ENCODE measurements around the gene SOS1. TPM values are rescaled to one million over a fixed set of nuclear protein-coding genes. Genes with fewer than 3 reads are reported as not detected.

SOS1 gene
- total RNA-seq, 1 donor from 2014 or later, result 44.0 TPM

DNA sequence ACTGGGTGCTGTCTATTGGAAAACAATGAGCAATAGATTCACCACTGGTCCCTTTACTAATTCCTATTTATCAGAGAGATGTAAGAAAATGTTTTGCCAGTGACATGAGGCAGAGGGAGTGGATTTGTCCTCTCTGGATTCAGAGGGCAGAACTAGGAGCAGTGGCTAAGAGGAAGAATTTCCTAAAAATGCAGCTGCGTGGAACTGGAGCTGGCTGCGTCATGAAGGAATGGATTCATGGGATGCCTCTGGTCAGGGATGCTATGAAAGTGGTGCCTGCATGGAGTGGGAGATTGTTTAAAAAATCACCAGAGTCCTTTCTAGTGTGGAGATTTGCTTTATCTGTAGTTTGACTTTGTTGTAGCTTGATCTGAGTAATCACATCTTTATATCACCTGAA, 152.8 kb downstream of the SOS1 start:
- no peak overlapping the region for H3K4me3 ChIP-seq (ENCODE audit: insufficient read depth, low read depth, low read length)
- no peaks in the 10 kb centered on the region for H3K27me3 ChIP-seq (ENCODE audit: insufficient read depth, low read length)
- H3K9me3 Mint-ChIP-seq (ENCODE audit: unreplicated experiment), result no peaks in the 10 kb centered on the region
- no peaks in the 10 kb centered on the region for H3K9me3 ChIP-seq (ENCODE audit: insufficient read depth, low read depth, low read length)
- TF ChIP-seq, protein P1, sequence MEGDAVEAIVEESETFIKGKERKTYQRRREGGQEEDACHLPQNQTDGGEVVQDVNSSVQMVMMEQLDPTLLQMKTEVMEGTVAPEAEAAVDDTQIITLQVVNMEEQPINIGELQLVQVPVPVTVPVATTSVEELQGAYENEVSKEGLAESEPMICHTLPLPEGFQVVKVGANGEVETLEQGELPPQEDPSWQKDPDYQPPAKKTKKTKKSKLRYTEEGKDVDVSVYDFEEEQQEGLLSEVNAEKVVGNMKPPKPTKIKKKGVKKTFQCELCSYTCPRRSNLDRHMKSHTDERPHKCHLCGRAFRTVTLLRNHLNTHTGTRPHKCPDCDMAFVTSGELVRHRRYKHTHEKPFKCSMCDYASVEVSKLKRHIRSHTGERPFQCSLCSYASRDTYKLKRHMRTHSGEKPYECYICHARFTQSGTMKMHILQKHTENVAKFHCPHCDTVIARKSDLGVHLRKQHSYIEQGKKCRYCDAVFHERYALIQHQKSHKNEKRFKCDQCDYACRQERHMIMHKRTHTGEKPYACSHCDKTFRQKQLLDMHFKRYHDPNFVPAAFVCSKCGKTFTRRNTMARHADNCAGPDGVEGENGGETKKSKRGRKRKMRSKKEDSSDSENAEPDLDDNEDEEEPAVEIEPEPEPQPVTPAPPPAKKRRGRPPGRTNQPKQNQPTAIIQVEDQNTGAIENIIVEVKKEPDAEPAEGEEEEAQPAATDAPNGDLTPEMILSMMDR (IDR thresholded peaks at IDR 0.05; ENCODE audit: insufficient read depth, low read depth, low read length), result no peak
- TF ChIP-seq EZH2 (IDR thresholded peaks at IDR 0.05; ENCODE audit: insufficient read depth, low read length), result no peak
- H3K27me3 Mint-ChIP-seq (ENCODE audit: low read depth, unreplicated experiment), result peaks cover 3% of the 10 kb centered on the region
- FAIRE-seq, result no peak
- H3K9ac ChIP-seq (ENCODE audit: low read length), result no peak overlapping the region
- no peaks in the 10 kb centered on the region for H3K36me3 Mint-ChIP-seq (ENCODE audit: low read depth, unreplicated experiment)
- H3K79me2 ChIP-seq (ENCODE audit: insufficient read depth, low read length), result no peaks in the 10 kb centered on the region
- H3K4me2 ChIP-seq (ENCODE audit: low read length), result no peak overlapping the region
- H3K27ac ChIP-seq (ENCODE audit: low read depth, low read length), result no peak overlapping the region
- H3K27ac Mint-ChIP-seq (ENCODE audit: unreplicated experiment), result no peak overlapping the region
- H4K20me1 ChIP-seq (ENCODE audit: insufficient read depth, low read length), result no peaks in the 10 kb centered on the region
- no peak overlapping the region for H3K4me3 Mint-ChIP-seq (ENCODE audit: unreplicated experiment)
- H3K36me3 ChIP-seq (ENCODE audit: insufficient read depth, low read length), result no peaks in the 10 kb centered on the region
- no peak for DNase-seq (ENCODE audit: low read depth)
- H3K4me1 Mint-ChIP-seq (ENCODE audit: low read depth, unreplicated experiment), result peaks cover 3% of the 10 kb centered on the region
- no peaks in the 10 kb centered on the region for H3K4me1 ChIP-seq (ENCODE audit: insufficient read depth, low read length)
- H2AFZ ChIP-seq (ENCODE audit: low read depth, low read length), result no peak overlapping the region

DNA sequence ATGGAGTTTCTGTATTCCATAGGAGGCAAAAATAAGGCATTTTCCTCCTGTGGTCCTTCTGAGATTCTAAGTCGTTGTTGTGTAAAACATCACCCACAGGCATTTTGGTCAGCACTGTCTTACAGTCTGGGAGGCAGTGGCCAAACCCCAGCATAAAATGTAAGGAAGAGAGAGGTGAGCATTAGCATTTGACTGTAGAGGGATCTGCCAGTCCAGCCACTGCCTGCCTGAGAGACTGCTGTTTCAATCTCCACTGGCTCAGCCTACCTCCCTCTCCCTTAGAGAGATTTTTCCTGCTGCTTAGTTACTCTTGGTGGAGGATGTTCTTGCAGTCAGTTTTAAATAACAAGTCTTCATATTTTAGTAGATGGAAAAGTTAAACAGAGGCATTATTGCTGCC, 154.2 kb downstream of the SOS1 start:
- no peak overlapping the region for H3K9ac ChIP-seq (ENCODE audit: low read length)
- H3K27ac ChIP-seq (ENCODE audit: low read depth, low read length), result no peak overlapping the region
- H3K4me3 ChIP-seq (ENCODE audit: insufficient read depth, low read depth, low read length), result no peak overlapping the region
- Mint-ChIP-seq H3K4me1 (ENCODE audit: low read depth, unreplicated experiment) (peaks cover 3% of the 10 kb centered on the region), H3K36me3 (ENCODE audit: low read depth, unreplicated experiment) (no peaks in the 10 kb centered on the region), H3K27me3 (ENCODE audit: low read depth, unreplicated experiment) (peaks cover 7% of the 10 kb centered on the region), H3K4me3 (ENCODE audit: unreplicated experiment) (no peak overlapping the region), H3K9me3 (ENCODE audit: unreplicated experiment) (peaks cover under 1% of the 10 kb centered on the region), H3K27ac (ENCODE audit: unreplicated experiment) (no peak overlapping the region)
- H3K27me3 ChIP-seq (ENCODE audit: insufficient read depth, low read length), result no peaks in the 10 kb centered on the region
- no peak overlapping the region for H3K4me2 ChIP-seq (ENCODE audit: low read length)
- no peak for FAIRE-seq
- no peaks in the 10 kb centered on the region for H3K36me3 ChIP-seq (ENCODE audit: insufficient read depth, low read length)
- no peak overlapping the region for H2AFZ ChIP-seq (ENCODE audit: low read depth, low read length)
- TF ChIP-seq EZH2 (IDR thresholded peaks at IDR 0.05; ENCODE audit: insufficient read depth, low read length), result no peak
- TF ChIP-seq, protein P1 (IDR thresholded peaks at IDR 0.05; ENCODE audit: insufficient read depth, low read depth, low read length), result no peak
- DNase-seq (ENCODE audit: low read depth), result no peak
- H3K4me1 ChIP-seq (ENCODE audit: insufficient read depth, low read length), result no peaks in the 10 kb centered on the region
- no peaks in the 10 kb centered on the region for H3K9me3 ChIP-seq (ENCODE audit: insufficient read depth, low read depth, low read length)
- no peaks in the 10 kb centered on the region for H3K79me2 ChIP-seq (ENCODE audit: insufficient read depth, low read length)
- no peaks in the 10 kb centered on the region for H4K20me1 ChIP-seq (ENCODE audit: insufficient read depth, low read length)

DNA sequence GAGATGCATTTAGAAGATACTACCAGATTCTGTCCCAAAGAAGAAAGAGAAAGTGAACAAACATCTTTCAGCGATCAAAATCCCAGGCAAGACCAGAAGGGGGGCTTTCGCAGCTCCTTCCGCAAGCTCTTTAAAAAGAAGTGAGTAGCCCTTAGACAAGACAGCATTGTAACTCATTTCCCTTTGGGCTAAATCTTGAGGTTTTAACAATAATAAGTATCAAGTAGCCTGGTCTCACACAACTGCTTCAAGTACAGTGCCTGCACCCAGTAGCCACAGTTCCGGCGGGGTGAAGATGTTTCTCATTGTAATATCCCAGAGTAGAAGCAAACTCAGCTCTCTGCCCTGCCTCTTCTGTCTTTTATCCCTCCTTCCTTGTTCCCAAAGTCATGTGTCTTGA, 154.8 kb downstream of the SOS1 start:
- peaks cover 3% of the 10 kb centered on the region for H3K9me3 Mint-ChIP-seq (ENCODE audit: unreplicated experiment)
- no peaks in the 10 kb centered on the region for H3K36me3 Mint-ChIP-seq (ENCODE audit: low read depth, unreplicated experiment)
- no peak for DNase-seq (ENCODE audit: low read depth)

More for the DNA sequence above, 154.8 kb downstream of the SOS1 start:
- no peak overlapping the region for H3K27ac Mint-ChIP-seq (ENCODE audit: unreplicated experiment)
- peaks cover 9% of the 10 kb centered on the region for H3K27me3 Mint-ChIP-seq (ENCODE audit: low read depth, unreplicated experiment)
- Histone ChIP-seq H3K4me3 (ENCODE audit: insufficient read depth, low read depth, low read length) (no peak overlapping the region), H3K9me3 (ENCODE audit: insufficient read depth, low read depth, low read length) (no peaks in the 10 kb centered on the region), H4K20me1 (ENCODE audit: insufficient read depth, low read length) (no peaks in the 10 kb centered on the region), H3K79me2 (ENCODE audit: insufficient read depth, low read length) (no peaks in the 10 kb centered on the region), H3K9ac (ENCODE audit: low read length) (no peak overlapping the region), H2AFZ (ENCODE audit: low read depth, low read length) (no peak overlapping the region), H3K4me1 (ENCODE audit: insufficient read depth, low read length) (no peaks in the 10 kb centered on the region), H3K36me3 (ENCODE audit: insufficient read depth, low read length) (no peaks in the 10 kb centered on the region), H3K27me3 (ENCODE audit: insufficient read depth, low read length) (no peaks in the 10 kb centered on the region), H3K27ac (ENCODE audit: low read depth, low read length) (no peak overlapping the region), H3K4me2 (ENCODE audit: low read length) (no peak overlapping the region)
- no peak overlapping the region for H3K4me3 Mint-ChIP-seq (ENCODE audit: unreplicated experiment)
- FAIRE-seq, result no peak
- no peak for TF ChIP-seq EZH2 (IDR thresholded peaks at IDR 0.05; ENCODE audit: insufficient read depth, low read length)
- TF ChIP-seq, protein P1 (IDR thresholded peaks at IDR 0.05; ENCODE audit: insufficient read depth, low read depth, low read length), result no peak
- peaks cover 3% of the 10 kb centered on the region for H3K4me1 Mint-ChIP-seq (ENCODE audit: low read depth, unreplicated experiment)
